ENCODE results near the gene PSMB10.

The PSMB10 gene

GRCh38 chr16:67944690-67945391 lies 8.2 kb upstream of the PSMB10 start:
- TF ChIP-seq, protein P1, sequence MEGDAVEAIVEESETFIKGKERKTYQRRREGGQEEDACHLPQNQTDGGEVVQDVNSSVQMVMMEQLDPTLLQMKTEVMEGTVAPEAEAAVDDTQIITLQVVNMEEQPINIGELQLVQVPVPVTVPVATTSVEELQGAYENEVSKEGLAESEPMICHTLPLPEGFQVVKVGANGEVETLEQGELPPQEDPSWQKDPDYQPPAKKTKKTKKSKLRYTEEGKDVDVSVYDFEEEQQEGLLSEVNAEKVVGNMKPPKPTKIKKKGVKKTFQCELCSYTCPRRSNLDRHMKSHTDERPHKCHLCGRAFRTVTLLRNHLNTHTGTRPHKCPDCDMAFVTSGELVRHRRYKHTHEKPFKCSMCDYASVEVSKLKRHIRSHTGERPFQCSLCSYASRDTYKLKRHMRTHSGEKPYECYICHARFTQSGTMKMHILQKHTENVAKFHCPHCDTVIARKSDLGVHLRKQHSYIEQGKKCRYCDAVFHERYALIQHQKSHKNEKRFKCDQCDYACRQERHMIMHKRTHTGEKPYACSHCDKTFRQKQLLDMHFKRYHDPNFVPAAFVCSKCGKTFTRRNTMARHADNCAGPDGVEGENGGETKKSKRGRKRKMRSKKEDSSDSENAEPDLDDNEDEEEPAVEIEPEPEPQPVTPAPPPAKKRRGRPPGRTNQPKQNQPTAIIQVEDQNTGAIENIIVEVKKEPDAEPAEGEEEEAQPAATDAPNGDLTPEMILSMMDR (IDR thresholded peaks at IDR 0.05; ENCODE audit: borderline replicate concordance, insufficient read depth, low read depth, low read length): no peak
- H3K4me3 ChIP-seq (ENCODE audit: low read depth, low read length): no peak overlapping the region

DNA sequence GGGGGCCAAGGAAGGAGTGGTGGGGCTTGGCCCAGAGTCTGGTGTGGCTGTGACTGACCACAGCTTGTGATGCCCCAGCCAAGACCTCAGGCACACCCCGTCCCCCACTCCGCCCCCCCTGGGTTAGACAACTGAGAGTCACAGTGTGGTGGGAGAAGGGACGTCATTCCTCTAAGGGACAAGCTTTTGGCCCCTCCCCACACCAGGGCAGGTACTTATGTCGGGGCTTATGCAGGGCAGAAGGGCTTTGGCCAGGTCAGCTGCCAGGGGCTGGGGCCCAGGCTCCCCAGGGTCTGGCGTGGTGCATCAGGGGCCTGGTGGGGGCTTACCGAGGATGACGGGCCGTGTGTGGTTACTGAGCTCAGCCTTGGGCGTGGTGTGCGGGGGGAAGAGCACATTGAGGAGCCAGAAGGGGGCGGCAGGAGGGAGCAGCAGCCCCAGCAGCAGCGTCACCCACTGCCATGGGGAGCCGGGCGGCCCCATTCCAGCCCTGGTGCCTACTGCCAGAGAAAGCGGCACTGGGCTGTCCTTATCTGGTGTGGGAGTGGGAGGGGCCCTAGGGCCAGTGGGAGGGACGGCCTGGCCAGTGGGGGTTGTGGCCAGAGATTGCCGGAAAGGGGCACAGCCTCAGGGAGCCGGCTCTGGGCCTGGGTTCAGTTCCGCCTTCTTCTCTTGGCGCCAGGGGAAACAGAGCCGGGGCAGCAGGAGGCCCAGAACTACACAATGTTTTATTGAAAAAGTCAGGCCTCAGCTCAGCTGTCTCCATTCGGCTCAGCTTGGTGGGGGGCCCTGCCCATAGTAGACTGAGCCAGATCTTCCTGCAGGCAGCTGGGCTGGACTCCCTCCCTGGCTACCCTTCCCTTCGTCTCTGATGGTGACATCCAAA lies 7.2 kb upstream of the PSMB10 start, which contains the start of gene LCAT:
Gene LCAT (minus strand): TSS at position 502 of the 886 bp plus-strand sequence. CDS start 19 bp downstream, at position 483.
- TF ChIP-seq, protein P1 (IDR thresholded peaks at IDR 0.05; ENCODE audit: borderline replicate concordance, insufficient read depth, low read depth, low read length): no peak
- H3K4me3 ChIP-seq (ENCODE audit: low read depth, low read length): no peak within 1 kb of the TSS

- TF ChIP-seq, protein P1 (IDR thresholded peaks at IDR 0.05; ENCODE audit: borderline replicate concordance, insufficient read depth, low read depth, low read length): no peak
- H3K4me3 ChIP-seq (ENCODE audit: low read depth, low read length): no peak overlapping the region
Measured at GRCh38 chr16:67943256-67943618, 6.6 kb upstream of the PSMB10 start.

DNA sequence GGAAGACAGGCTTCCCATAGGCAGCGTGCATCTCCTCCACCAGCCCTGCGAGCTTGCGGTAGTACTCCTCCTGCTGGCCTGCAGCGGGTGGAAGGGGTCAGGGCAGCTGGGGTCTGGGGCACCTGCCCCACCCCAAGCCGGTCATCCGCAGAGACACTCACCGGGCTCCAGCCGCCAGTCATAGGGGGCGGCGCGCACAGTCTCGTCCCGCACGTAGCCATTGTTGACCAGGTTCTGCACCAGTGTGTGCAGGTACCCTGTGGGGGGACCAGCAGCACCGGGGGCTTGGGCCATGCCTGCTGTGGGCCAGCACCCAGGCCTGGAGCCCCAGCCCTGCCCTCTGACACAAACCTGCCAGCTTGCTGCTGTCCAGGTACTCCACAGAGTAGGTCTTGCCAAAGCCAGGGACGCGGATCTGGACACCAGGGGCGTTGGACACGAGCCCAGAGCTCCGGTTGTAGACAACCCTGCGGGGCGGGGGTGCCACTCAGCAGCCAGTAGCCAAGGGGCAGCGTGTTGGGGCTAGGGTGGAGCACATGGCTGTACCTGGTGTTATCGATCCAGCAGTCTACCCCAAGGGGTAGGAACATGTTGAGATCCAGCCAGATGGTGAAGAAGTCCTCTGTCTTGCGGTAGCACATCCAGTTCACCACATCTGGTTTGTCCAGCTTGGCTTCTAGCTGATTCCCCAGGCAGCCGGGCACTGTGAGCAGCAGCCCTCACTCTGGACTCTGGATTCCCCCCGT lies 6.0 kb upstream of the PSMB10 start:
- TF ChIP-seq, protein P1 (IDR thresholded peaks at IDR 0.05; ENCODE audit: borderline replicate concordance, insufficient read depth, low read depth, low read length): no peak
- H3K4me3 ChIP-seq (ENCODE audit: low read depth, low read length): no peak overlapping the region

GRCh38 chr16:67942200-67942509 lies 5.5 kb upstream of the PSMB10 start:
- TF ChIP-seq, protein P1 (IDR thresholded peaks at IDR 0.05; ENCODE audit: borderline replicate concordance, insufficient read depth, low read depth, low read length): peak; percentile 90
- H3K4me3 ChIP-seq (ENCODE audit: low read depth, low read length): no peak overlapping the region

- H3K4me3 ChIP-seq (ENCODE audit: low read depth, low read length): no peak overlapping the region
- TF ChIP-seq, protein P1 (IDR thresholded peaks at IDR 0.05; ENCODE audit: borderline replicate concordance, insufficient read depth, low read depth, low read length): no peak
Measured at GRCh38 chr16:67941469-67942199, 5.0 kb upstream of the PSMB10 start.

Data from GM12875 (cell line).